ENCODE data around the gene SEC16A.
"Not testable (repeated sequence)": the region's sequence is repeated elsewhere in the genome, so short reads cannot be mapped to it uniquely, and the experiment has no call there.

The SEC16A gene

GRCh38 chr9:136410500-136411287, 72.1 kb downstream of the SEC16A start, which contains the start of the genes ENTR1 and PMPCA:
ENTR1 (minus strand) TSS chr9:136410614; CDS start chr9:136410397, 217 bp downstream.
PMPCA (plus strand) TSS chr9:136410658; CDS start chr9:136410669, 11 bp downstream.
- H3K27ac ChIP-seq (replicated peaks): peak within 1 kb of the TSS; percentile 84
- peak; percentile 89 for TF ChIP-seq POLR2AphosphoS5 (IDR thresholded peaks at IDR 0.05; ENCODE audit: low read depth)
- peak; percentile 68; the same call in 1 of the 2 replicates for TF ChIP-seq SPI1 (IDR thresholded peaks at IDR 0.05; ENCODE audit: borderline replicate concordance, low read depth)
- no peak for TF ChIP-seq CTCF (IDR thresholded peaks at IDR 0.05; ENCODE audit: insufficient read depth, low read length)
- peak; percentile 89 for TF ChIP-seq GABPA (IDR thresholded peaks at IDR 0.05; ENCODE audit: low read depth)
- no peak for TF ChIP-seq REST (IDR thresholded peaks at IDR 0.05; ENCODE audit: insufficient replicate concordance, low read depth)
- H3K4me3 ChIP-seq (replicated peaks; ENCODE audit: insufficient read depth, low read length): peak within 1 kb of the TSS; percentile 85
- DNase-seq (ENCODE audit: low read depth in 1 of 2, low spot score in 1 of 2): peak; percentile 89 to 92
- H3K27me3 ChIP-seq (ENCODE audit: insufficient read depth, poor library complexity, severe bottlenecking): no peaks in the 10 kb centered on the region

GRCh38 chr9:136409557-136410455, 73.0 kb downstream of the SEC16A start:
- Histone ChIP-seq H3K27me3 (ENCODE audit: insufficient read depth, poor library complexity, severe bottlenecking) (no peaks in the 10 kb centered on the region), H3K4me3 (replicated peaks; ENCODE audit: insufficient read depth, low read length) (peak overlapping the region; percentile 66), H3K27ac (replicated peaks) (peak overlapping the region; percentile 71)
- peak; percentile 37 to 52 for DNase-seq (ENCODE audit: low read depth in 1 of 2, low spot score in 1 of 2)
- no peak for TF ChIP-seq SPI1 (IDR thresholded peaks at IDR 0.05; ENCODE audit: borderline replicate concordance, low read depth)
- no peak for TF ChIP-seq CTCF (IDR thresholded peaks at IDR 0.05; ENCODE audit: insufficient read depth, low read length)
- no peak for TF ChIP-seq REST (IDR thresholded peaks at IDR 0.05; ENCODE audit: insufficient replicate concordance, low read depth)
- no peak for TF ChIP-seq GABPA (IDR thresholded peaks at IDR 0.05; ENCODE audit: low read depth)
- no peak for TF ChIP-seq POLR2AphosphoS5 (IDR thresholded peaks at IDR 0.05; ENCODE audit: low read depth)

- no peak for TF ChIP-seq SPI1 (IDR thresholded peaks at IDR 0.05; ENCODE audit: borderline replicate concordance, low read depth)
- no peak for TF ChIP-seq GABPA (IDR thresholded peaks at IDR 0.05; ENCODE audit: low read depth)
- no peak for TF ChIP-seq REST (IDR thresholded peaks at IDR 0.05; ENCODE audit: insufficient replicate concordance, low read depth)
- TF ChIP-seq CTCF (IDR thresholded peaks at IDR 0.05; ENCODE audit: insufficient read depth, low read length): no peak
- no peak for TF ChIP-seq POLR2AphosphoS5 (IDR thresholded peaks at IDR 0.05; ENCODE audit: low read depth)
- H3K27me3 ChIP-seq (ENCODE audit: insufficient read depth, poor library complexity, severe bottlenecking): no peaks in the 10 kb centered on the region
- no peak for DNase-seq (ENCODE audit: low read depth in 1 of 2, low spot score in 1 of 2)
- no peak overlapping the region for H3K4me3 ChIP-seq (replicated peaks; ENCODE audit: insufficient read depth, low read length)
- no peak overlapping the region for H3K27ac ChIP-seq (replicated peaks)
Observed at GRCh38 chr9:136407911-136408310, 74.9 kb downstream of the SEC16A start.

GRCh38 chr9:136407061-136407460, 75.8 kb downstream of the SEC16A start:
- not testable (repeated sequence) for H3K4me3 ChIP-seq (replicated peaks; ENCODE audit: insufficient read depth, low read length); H3K27me3 ChIP-seq (ENCODE audit: insufficient read depth, poor library complexity, severe bottlenecking); DNase-seq (ENCODE audit: low read depth in 1 of 2, low spot score in 1 of 2); H3K27ac ChIP-seq (replicated peaks)

GRCh38 chr9:136405904-136406303, 76.9 kb downstream of the SEC16A start:
- H3K27ac ChIP-seq (replicated peaks); H3K4me3 ChIP-seq (replicated peaks; ENCODE audit: insufficient read depth, low read length); H3K27me3 ChIP-seq (ENCODE audit: insufficient read depth, poor library complexity, severe bottlenecking); DNase-seq (ENCODE audit: low read depth in 1 of 2, low spot score in 1 of 2): not testable (repeated sequence)
